GM19193 (cell line): ENCODE results near the gene UBR4.

Experiments
- POLR2A ChIP-seq: IDR thresholded peaks from 4 replicates; pipeline ENCODE4 v1.6.1; 2011; ENCODE audit not compliant: insufficient read depth, insufficient read length; ENCODE audit errors: extremely low read depth

UBR4 gene

DNA sequence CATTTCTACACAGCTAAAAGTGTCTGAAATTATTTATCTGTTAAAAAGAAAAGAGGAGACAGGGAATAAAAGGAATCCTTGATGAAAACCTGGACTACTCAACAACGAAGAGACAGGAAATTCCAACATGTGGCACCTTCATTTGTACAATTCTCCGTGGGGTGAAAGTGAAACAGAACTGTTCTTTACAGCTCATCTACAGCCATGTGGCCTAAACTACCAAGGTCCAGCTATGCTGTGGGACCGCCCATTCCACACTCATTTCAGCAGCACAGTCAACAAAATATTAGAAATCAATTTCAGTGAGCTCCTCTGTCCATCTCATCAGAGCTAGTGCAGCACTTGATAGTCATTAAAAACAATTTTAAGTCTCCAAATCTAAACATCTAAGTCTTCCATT is 44.0 kb downstream of the UBR4 start:
- TF ChIP-seq POLR2A, result no peak

DNA sequence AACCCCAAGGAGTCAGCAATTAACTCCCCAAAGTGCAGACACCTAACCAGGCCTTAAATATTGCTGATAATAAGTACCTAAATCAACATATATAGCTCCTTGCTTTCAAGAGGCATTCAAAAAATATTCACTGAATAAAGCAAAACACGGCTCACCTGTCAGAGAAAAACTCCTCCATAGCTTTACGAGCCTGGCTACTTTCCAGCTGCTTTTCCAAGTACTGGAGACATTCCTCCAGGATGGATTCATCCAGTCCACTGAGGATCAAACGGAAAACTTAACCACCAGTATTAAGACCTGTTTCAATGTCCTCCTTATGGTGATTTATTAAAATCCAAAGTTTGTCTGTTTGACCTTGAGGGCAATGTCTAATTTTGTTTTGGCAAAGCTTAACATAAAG is 44.6 kb downstream of the UBR4 start:
- no peak for TF ChIP-seq POLR2A

DNA sequence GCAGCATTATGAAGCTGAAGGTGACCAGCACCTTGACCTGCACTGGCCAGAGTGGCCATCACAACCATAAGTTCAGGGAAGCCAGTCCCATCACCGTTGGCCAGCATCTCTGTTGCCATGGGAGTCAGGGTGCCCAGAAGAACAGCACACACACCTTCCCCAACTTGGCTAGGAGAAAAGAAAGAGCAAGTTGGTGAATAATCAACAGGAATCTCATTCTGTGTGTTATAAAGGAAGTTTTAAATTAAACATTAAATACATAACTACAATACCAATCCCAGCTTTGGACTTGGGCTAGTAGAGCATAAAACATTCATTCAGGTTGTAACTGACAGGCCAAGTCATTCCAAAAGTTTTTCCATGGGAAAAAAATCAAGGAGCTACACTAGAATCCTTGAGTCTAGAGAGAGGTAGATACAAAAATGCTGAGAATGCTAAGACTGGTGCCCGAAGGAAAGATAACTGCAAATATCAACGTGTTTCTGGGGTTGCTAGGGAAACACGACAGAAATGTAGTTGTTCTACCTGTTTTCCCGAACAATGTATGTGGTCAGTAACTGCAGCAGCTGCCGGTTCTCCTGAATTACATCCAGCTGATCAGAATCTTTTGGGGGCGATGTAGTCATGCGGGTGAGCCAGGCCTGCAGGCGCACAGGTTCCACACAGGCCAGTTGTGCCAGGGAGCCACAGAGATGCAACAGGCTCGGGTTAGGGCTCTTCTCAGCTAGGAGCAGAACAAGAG is 45.6 kb downstream of the UBR4 start:
- TF ChIP-seq POLR2A, result no peak

DNA sequence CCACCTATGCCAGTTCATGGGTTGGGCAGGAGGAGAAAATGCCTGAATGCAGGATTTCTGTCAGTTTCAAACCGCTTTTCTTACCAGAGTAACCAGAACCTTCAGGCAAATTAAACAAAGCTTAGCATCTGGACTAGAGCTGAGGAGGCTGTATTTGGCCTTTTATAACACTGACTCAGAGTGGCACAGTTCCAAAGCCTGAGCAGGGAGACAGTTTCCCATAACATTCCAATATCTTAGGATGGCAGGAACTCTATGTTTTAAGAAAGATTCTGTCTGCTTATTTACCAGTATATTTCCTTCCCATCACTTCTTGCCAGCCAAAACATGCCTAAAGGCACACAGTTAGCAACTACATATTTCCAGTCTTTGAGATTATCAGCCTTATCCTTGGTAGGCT is 46.8 kb downstream of the UBR4 start:
- TF ChIP-seq POLR2A, result no peak

DNA sequence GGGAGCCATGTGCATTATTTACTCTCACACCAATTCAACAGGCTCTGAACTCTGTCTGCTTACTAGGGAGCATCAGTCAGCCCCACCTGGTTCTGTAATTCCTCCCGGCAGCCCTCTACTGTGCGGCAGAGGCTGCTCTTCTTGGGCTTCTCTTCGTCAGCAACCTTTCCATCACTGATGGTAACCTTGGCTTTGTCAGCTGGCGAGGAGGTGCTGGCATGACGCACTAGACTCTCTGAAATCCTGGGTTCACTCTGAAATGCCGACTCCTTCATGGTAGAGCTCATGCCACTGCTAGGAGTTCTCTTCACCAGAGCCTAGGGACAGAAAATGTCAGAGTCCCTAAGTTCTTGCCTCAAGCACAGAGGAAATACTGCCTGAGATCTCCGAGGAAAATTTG is 49.2 kb downstream of the UBR4 start:
- TF ChIP-seq POLR2A, result no peak

DNA sequence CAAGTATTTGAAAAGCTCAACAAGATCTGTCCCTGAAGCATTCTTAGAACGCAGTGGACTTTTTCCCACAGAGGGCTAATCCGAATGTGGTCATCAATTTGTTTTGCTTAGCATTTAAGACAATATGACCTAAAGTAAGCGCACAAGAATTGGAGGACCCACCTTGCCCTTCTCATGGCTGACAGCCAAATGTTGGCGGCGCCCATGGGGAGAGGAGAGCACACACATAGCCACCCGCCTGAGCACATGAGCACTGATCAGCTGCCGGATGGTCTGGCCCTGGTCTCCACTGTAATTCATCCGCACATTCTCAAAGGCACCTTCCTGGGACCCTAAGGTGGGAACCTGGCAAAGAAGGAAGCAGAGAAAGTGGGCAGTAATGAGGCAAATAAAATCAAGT is 52.4 kb downstream of the UBR4 start:
- TF ChIP-seq POLR2A, result no peak

DNA sequence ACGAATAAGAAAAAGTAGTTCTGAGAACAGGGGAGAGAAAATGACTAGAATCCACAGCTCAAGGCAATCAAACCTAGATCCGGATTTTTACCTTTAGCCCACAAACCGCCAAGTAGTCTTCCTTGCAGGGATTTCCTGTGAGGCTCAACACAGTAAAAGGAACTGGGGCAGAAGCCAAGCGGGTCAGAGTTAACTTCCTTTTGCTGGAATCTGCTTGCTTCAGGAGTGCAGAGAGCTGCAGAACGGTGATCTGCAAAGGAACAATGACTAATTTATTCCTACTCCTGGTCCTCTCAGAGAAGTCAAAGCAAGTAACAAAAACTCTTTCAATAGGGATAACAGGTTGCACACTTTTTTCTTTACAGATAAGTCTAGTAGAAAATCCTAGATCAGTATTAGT is 53.4 kb downstream of the UBR4 start:
- no peak for TF ChIP-seq POLR2A

DNA sequence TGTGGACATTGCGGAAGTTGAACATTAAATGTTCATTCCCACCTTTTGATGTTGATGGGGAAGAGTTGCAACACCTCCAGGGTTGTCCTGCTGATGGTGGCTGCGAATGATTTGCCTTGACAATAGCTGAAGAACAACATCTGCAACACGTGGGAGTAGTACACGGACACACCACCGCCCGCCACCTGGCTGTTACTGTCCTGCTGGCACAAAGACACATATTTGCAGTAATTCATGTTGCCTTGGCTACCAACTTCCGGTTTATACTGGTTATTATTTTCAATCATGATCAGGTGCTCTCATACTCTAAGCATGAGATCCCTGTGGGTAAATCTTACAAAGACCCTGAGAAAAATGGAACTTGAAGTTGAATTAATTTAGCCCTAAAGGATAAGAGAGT is 55.2 kb downstream of the UBR4 start:
- no peak for TF ChIP-seq POLR2A

DNA sequence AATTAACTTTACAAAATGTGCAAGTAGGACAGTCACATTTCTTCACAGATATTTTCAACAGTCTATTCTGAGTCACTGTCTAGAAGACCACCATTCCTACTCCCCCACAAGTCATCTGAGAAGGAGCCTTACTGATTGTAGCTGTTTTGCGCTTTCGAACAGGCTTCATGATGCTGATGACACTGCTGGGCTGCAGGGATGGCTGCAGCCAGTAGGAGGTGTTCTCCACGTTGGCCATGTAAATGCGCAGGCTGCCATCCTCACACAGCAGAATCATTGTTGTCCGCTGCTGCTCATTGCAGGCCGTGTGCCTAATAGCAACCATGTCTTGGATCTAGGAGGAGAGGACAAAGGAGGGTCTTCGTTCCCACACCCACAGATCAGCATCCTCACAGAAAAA is 56.9 kb downstream of the UBR4 start:
- no peak for TF ChIP-seq POLR2A

DNA sequence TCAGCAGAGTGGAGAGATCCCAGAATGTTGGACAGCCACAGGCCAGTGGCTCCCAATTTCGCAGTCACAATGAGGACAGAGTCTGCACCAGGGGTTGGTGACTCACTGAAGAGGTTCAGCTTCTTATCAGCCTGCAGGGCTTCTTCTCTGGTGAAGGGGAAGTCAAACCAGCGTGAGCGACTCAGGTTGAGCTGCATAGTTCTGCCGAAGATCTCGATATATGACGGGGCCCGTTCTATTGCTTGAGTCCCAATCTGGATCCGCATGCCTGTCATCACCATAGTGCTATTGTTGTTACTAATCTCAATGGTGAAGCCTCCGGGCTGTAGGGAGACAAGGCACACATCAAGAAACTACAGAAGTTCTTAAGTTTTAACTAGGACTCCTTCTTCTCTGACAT is 58.5 kb downstream of the UBR4 start:
- no peak for TF ChIP-seq POLR2A

DNA sequence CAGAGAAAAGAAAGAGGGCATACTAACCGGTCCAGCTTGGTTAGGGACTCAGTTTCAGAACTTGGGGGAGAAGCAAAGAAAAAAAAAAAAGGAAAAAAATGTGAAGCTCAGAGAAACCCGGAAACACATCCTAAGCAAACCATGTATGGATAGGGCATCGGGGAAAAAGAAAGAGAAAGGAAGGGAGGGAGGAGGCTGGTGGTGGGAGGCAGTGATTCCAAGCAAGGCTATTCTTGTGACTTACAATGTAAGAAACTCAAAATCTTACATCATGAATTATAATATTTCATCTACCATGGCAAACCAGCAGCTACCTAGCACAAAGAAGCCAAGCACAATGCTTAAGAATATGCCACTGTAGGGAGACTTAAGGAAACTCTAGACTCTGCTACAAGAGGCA is 60.3 kb downstream of the UBR4 start:
- no peak for TF ChIP-seq POLR2A

DNA sequence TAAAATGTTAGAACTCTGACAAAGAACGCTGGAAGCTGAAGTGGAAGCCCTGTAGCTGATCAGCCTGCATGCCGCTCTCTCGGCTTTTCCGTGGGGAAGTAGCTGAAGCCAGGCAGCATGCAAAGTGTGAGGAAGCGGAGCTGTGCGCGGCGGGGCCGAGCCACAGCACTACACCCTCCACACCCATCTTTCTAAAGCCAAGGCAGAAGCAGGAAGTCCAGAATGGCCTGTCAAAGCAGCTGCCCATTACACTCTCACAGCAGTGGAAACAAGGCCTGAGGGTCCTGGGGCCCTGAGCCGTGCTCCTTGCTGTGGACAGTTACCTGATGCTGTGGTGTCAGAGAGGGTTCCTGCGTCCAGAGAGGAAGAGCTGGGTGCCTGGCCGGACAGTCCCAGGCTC is 69.6 kb downstream of the UBR4 start:
- no peak for TF ChIP-seq POLR2A

DNA sequence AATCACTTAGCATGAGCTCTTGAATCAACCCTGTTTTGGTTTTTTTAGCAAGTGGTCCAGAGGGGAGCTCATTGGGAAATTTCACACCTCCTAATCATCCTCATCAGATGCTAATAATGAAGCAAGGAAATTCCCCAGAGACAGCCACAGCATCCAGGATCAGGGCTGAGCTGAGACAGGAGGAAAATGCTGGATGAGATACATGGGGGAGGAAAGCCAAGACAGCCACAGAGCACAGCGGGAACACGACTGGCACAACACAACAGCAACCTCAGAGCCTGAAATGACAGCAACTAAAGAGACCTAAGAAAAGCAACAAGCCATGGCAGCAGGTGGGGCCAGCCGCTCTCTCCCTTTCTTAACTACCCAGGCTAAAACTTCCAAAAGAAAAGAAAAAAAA is 70.4 kb downstream of the UBR4 start:
- no peak for TF ChIP-seq POLR2A

DNA sequence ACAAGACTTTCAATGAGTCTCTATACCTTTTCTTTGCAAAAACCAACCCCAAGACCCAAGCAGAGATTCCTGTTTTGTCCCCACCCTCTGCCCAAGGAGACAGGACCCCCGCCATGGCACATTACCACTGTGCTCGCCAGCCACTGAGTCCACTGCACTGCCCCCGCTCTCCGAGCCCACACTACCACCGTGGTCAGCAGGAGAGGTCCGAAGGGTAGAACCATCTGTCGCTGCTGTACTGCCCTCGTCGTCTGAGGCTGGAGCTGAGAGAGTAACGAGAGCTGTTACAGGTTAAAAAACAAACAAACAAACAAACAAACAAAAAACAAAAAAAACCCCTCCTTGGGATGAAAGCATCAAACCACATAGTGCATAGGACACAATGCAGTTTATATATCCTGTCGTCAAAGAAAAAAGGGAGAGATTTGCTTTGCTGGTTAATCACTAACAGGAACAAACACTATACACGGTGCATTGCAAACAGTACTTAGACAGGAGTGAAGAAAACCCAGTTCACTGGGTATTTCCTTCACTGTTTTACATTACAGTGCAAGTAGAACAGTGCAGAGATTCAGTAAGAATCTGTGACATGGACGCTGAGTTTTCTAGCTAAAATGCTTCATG is 71.0 kb downstream of the UBR4 start:
- no peak for TF ChIP-seq POLR2A

DNA sequence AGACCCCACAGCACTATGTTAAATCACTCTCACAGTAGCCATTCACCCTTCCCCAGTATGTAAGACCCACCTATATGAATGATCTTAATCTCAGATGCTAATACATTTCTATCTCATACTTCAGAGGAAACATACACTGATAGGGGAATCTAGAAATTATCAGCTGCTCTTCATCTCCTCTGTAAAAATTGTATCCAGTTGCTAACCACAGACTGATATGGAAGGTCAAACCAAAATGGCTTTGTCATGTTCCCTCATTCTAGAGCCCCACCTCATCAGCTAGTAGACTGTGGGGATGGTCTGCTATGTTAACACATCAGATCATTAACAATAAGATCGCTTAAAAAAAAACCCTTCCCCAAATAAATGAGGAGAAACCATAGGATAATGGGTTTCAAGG is 71.7 kb downstream of the UBR4 start:
- no peak for TF ChIP-seq POLR2A

DNA sequence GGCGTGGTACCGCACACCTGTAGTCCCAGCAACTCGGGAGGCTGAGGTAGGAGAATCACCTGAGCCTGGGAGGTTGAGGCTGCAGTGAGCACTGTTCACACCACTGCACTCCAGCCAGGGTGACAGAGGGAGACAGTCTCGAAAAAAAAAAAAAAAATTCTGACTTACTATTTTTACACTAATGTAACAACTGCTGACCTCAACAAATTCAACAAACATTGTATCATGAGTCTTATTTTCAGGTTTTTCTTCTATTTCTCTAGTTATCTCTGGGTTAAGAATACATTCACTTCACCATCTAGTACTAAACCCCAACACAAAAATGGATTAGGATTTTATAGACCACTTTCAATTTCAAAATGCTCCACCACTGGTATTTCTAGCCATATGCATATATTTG is 72.9 kb downstream of the UBR4 start:
- no peak for TF ChIP-seq POLR2A

DNA sequence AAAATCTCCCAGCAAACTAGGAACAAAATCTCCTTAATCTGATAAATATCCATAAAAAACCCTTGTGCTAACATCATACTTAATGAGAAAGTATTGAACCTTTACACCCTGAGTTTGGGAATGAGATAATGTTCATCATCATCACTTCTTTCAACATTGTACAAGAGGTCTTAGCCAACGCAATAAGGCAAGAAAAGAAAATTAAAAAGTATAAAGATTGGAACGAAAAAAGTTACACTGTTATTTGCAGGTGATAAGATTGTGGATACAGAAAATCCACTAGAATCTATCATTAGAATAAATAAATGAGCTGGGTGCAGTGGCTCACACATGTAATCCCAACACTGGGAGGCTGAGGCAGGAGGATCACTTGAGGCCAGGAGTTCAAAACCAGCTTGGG is 76.7 kb downstream of the UBR4 start:
- no peak for TF ChIP-seq POLR2A
